H1 (cell line): ENCODE measurements around the gene BCL2L13. TPM values are rescaled to one million over a fixed set of nuclear protein-coding genes. Genes with fewer than 3 reads are reported as not detected.

ENCODE experiments used
- CTCF ChIA-PET: fragments of 300-600 bp; sonication (Branson Sonifier 250); formaldehyde crosslinking; loops from one replicate; lab custom pipeline; 2021; ENCODE audit not compliant: partially characterized antibody; lab: Charles Lee
- POLR2A ChIA-PET: fragments of 300-600 bp; sonication (Branson Sonifier 250); formaldehyde crosslinking; loops from one replicate; lab custom pipeline; 2021; ENCODE audit warnings: inconsistent platforms; ENCODE audit not compliant: partially characterized antibody; lab: Charles Lee
- DNase-seq, 2 experiments: peaks; one replicate each; pipeline versions ENCODE4 v3.0.0 to v3.0.0-alpha.2; 2010 to 2022; ENCODE audit warnings: low spot score in 2 of 2, low read depth in 1 of 2, mixed read lengths in 1 of 2
- FAIRE-seq: peaks from 2 replicates; lab custom pipeline; 2011; peaks lifted over from hg19 to GRCh38; lab: Jason Lieb, UNC
- H2AFZ ChIP-seq: 2 replicates; pipeline ENCODE4 v1.8.1; 2012; ENCODE audit warnings: low read length, inconsistent platforms
- H2AK5ac ChIP-seq: 2 replicates; pipeline ENCODE4 v1.6.1; 2013; ENCODE audit warnings: low read depth, low read length
- H2BK120ac ChIP-seq: replicated peaks from 2 replicates; pipeline ENCODE3; 2013; ENCODE audit warnings: low read depth, low read length, inconsistent platforms
- H2BK12ac ChIP-seq: 2 replicates; pipeline ENCODE4 v1.6.1; 2013; ENCODE audit warnings: low read depth, low read length
- H2BK15ac ChIP-seq: 2 replicates; pipeline ENCODE4 v1.6.1; 2013; ENCODE audit warnings: low read length
- H2BK20ac ChIP-seq: 2 replicates; pipeline ENCODE4 v1.6.1; 2013; ENCODE audit warnings: low read length
- H2BK5ac ChIP-seq: 2 replicates; pipeline ENCODE4 v1.6.1; 2013; ENCODE audit warnings: low read depth, low read length
- H3K14ac ChIP-seq: 2 replicates; pipeline ENCODE4 v1.6.1; 2013; ENCODE audit warnings: inconsistent platforms; ENCODE audit not compliant: insufficient read length
- H3K18ac ChIP-seq: 2 replicates; pipeline ENCODE4 v1.6.1; 2013; ENCODE audit warnings: low read length; ENCODE audit errors: extremely low read depth
- H3K23ac ChIP-seq: 2 replicates; pipeline ENCODE4 v1.6.1; 2013; ENCODE audit warnings: inconsistent platforms; ENCODE audit not compliant: insufficient read length
- H3K23me2 ChIP-seq: 2 replicates; pipeline ENCODE4 v1.6.1; 2013; ENCODE audit warnings: low read depth, low read length
- H3K27ac ChIP-seq: 2 replicates; pipeline ENCODE4 v1.6.1; 2011; ENCODE audit warnings: low read depth, low read length, inconsistent platforms
- H3K27me3 ChIP-seq, 4 experiments: replicated peaks in 1 of 4; 1 replicate in 1 of 4; 2 replicates in 3 of 4; pipeline versions ENCODE4 v1.6.1 to v1.8.1; 2011 to 2013; ENCODE audit warnings: low read length in 3 of 4, mild to moderate bottlenecking in 3 of 4, inconsistent platforms in 2 of 4, mixed read lengths in 2 of 4, moderate library complexity in 1 of 4; ENCODE audit not compliant: control insufficient read depth in 3 of 4, insufficient read depth in 3 of 4; ENCODE audit errors: extremely low read depth in 1 of 4
- H3K36me3 ChIP-seq, 4 experiments: 2 replicates each; pipeline versions ENCODE4 v1.6.1 to v1.8.1; 2011 to 2013; ENCODE audit warnings: mild to moderate bottlenecking in 4 of 4, low read length in 3 of 4, moderate library complexity in 2 of 4, control low read depth in 1 of 4, inconsistent platforms in 1 of 4; ENCODE audit not compliant: insufficient read depth in 4 of 4, control insufficient read depth in 2 of 4
- H3K4ac ChIP-seq: replicated peaks from 2 replicates; pipeline ENCODE3; 2013; ENCODE audit warnings: low read length, low read depth, mixed read lengths, inconsistent platforms; ENCODE audit not compliant: insufficient read length
- H3K4me1 ChIP-seq, 4 experiments: replicated peaks in 1 of 4; 1 replicate in 1 of 4; 2 replicates in 3 of 4; pipeline versions ENCODE4 v1.6.1 to v1.8.1; 2011 to 2013; ENCODE audit warnings: low read length in 3 of 4, inconsistent platforms in 2 of 4, mixed read lengths in 1 of 4; ENCODE audit not compliant: insufficient read depth in 4 of 4, control insufficient read depth in 3 of 4
- H3K4me2 ChIP-seq, 2 experiments: 2 replicates each; pipeline versions ENCODE4 v1.6.1 to v1.8.1; 2011 to 2013; ENCODE audit warnings: low read depth in 2 of 2, low read length in 2 of 2, control low read depth in 1 of 2, inconsistent platforms in 1 of 2, mild to moderate bottlenecking in 1 of 2; ENCODE audit not compliant: insufficient read depth in 1 of 2
- H3K4me3 ChIP-seq, 4 experiments: fragments of 200-600, 300-600 bp in 1 of 4; sonication (generic), shearing (Covaris generic), sonication (Bioruptor Twin) in 1 of 4; 2 replicates each; pipeline versions ENCODE4 v1.5.1 to v1.8.1; 2011 to 2016; ENCODE audit warnings: low read length in 4 of 4, low read depth in 3 of 4, control low read depth in 2 of 4, inconsistent platforms in 2 of 4, mild to moderate bottlenecking in 2 of 4, mixed read lengths in 1 of 4, moderate library complexity in 1 of 4; ENCODE audit not compliant: insufficient read depth in 2 of 4; ENCODE audit errors: extremely low read depth in 1 of 4
- H3K56ac ChIP-seq: replicated peaks from 2 replicates; pipeline ENCODE3; 2013; ENCODE audit warnings: low read depth, mild to moderate bottlenecking, mixed read lengths, low read length, inconsistent platforms; ENCODE audit not compliant: insufficient read length
- H3K79me1 ChIP-seq: 2 replicates; pipeline ENCODE4 v1.6.1; 2013; ENCODE audit warnings: low read depth, low read length, control low read depth
- H3K79me2 ChIP-seq, 2 experiments: 2 replicates each; pipeline versions ENCODE4 v1.6.1 to v1.8.1; 2012 to 2013; ENCODE audit warnings: low read length in 2 of 2, mild to moderate bottlenecking in 2 of 2, inconsistent platforms in 1 of 2; ENCODE audit not compliant: insufficient read depth in 2 of 2, control insufficient read depth in 1 of 2
- H3K9ac ChIP-seq, 4 experiments: replicated peaks in 1 of 4; 1 replicate in 1 of 4; 2 replicates in 3 of 4; pipeline versions ENCODE4 v1.6.1 to v1.8.1; 2011 to 2013; ENCODE audit warnings: low read depth in 3 of 4, low read length in 3 of 4, control low read depth in 2 of 4, mild to moderate bottlenecking in 2 of 4, moderate library complexity in 2 of 4, inconsistent platforms in 1 of 4; ENCODE audit errors: extremely low read depth in 1 of 4
- H3K9me3 ChIP-seq, 2 experiments: 2 replicates each; pipeline versions ENCODE4 v1.6.1 to v1.8.1; 2012 to 2013; ENCODE audit warnings: mild to moderate bottlenecking in 2 of 2, moderate library complexity in 2 of 2, control low read depth in 1 of 2, inconsistent platforms in 1 of 2, low read depth in 1 of 2, low read length in 1 of 2, mixed read lengths in 1 of 2; ENCODE audit not compliant: insufficient read depth in 2 of 2
- H4K20me1 ChIP-seq, 2 experiments: replicated peaks in 1 of 2; 2 replicates each; pipeline versions ENCODE3 to v1.8.1; 2011 to 2013; ENCODE audit warnings: inconsistent platforms in 2 of 2, low read length in 2 of 2, mild to moderate bottlenecking in 1 of 2; ENCODE audit not compliant: insufficient read depth in 2 of 2, control insufficient read depth in 1 of 2
- H4K5ac ChIP-seq: 2 replicates; pipeline ENCODE4 v1.6.1; 2013; ENCODE audit warnings: low read length, low read depth, mixed read lengths, inconsistent platforms; ENCODE audit not compliant: insufficient read length
- H4K8ac ChIP-seq: 2 replicates; pipeline ENCODE4 v1.8.0; 2013; ENCODE audit warnings: mild to moderate bottlenecking, moderate library complexity, low read length, inconsistent platforms; ENCODE audit not compliant: insufficient read depth; ENCODE audit errors: extremely low read depth
- H4K91ac ChIP-seq: replicated peaks from 2 replicates; pipeline ENCODE3; 2013; ENCODE audit warnings: low read length, mixed read lengths, inconsistent platforms; ENCODE audit not compliant: insufficient read length
- BRCA1 ChIP-seq: IDR thresholded peaks from 2 replicates; pipeline ENCODE4 v1.6.1; 2012; ENCODE audit warnings: low read depth, low read length, improper control_type of control experiment
- CREB1 ChIP-seq: IDR thresholded peaks from 2 replicates; pipeline ENCODE4 v1.6.1; 2012; ENCODE audit warnings: inconsistent platforms
- EP300 ChIP-seq, 2 experiments: IDR thresholded peaks; 1 replicate in 1 of 2; 2 replicates in 1 of 2; pipeline ENCODE4 v1.6.1; 2011 to 2012; ENCODE audit warnings: low read depth in 2 of 2, low read length in 2 of 2, mild to moderate bottlenecking in 2 of 2, borderline replicate concordance in 1 of 2, inconsistent platforms in 1 of 2, moderate library complexity in 1 of 2
- GABPA ChIP-seq: IDR thresholded peaks from 2 replicates; pipeline ENCODE4 v1.6.1; 2011; ENCODE audit warnings: mild to moderate bottlenecking, low read length, moderate library complexity, borderline replicate concordance; ENCODE audit not compliant: insufficient read depth
- RAD21 ChIP-seq, 2 experiments: IDR thresholded peaks in 1 of 2; conservative IDR thresholded peaks in 1 of 2; 2 replicates each; pipeline ENCODE4 v1.6.1; 2011; ENCODE audit warnings: low read depth in 2 of 2, low read length in 2 of 2, improper control_type of control experiment in 1 of 2, inconsistent platforms in 1 of 2, mild to moderate bottlenecking in 1 of 2, moderate library complexity in 1 of 2
- RXRA ChIP-seq: IDR thresholded peaks from 2 replicates; pipeline ENCODE4 v1.6.1; 2011; ENCODE audit warnings: low read depth, mild to moderate bottlenecking, low read length, moderate library complexity; ENCODE audit not compliant: insufficient read depth
- SRF ChIP-seq: IDR thresholded peaks from 2 replicates; pipeline ENCODE4 v1.6.1; 2011; ENCODE audit warnings: mild to moderate bottlenecking, low read depth, low read length, moderate library complexity
- WGBS, 2 experiments: shearing (Covaris generic) in 1 of 2; methylation state at CpG; one replicate each; pipeline versions ENCODE4 v1.1.6 to v1.1.7; 2013 to 2015; ENCODE audit warnings: low lambda C conversion rate in 2 of 2, mixed read lengths in 2 of 2, inconsistent platforms in 1 of 2, low coverage in 1 of 2, missing lambda C conversion rate in 1 of 2; ENCODE audit not compliant: insufficient replicate concordance in 2 of 2, insufficient coverage in 1 of 2, insufficient read length in 1 of 2; ENCODE audit errors: extremely low coverage in 1 of 2, missing lambda C conversion rate in 1 of 2; 5-methylcytosine and 5-hydroxymethylcytosine counted together
- polyA plus RNA-seq, 7 experiments: library from polyadenylated mRNA; depleted of rRNA in 3 of 7; stranded (reverse) in 5 of 7; unstranded in 2 of 7; fragments of >200 nt in 5 of 7; fragments of 200-250 nt in 2 of 7; gene quantifications; 1 replicate in 5 of 7; 2 replicates in 1 of 7; 4 replicates in 1 of 7; pipeline versions ENCODE4 v1.2.1 to v1.2.3, GENCODE V29; 2011 to 2013; ENCODE audit warnings: missing spikeins in 2 of 7, mixed read lengths in 2 of 7
- total RNA-seq: library from RNA; stranded (reverse); fragmentation: NEBNext Ultra II Directional; extraction: Animal tissue kit (Norgen Biotek cat#: 25700); gene quantifications from 2 replicates; pipeline ENCODE4 v1.2.1, GENCODE V29; 2021
- TF ChIP-seq, protein P1 (sequence below): IDR thresholded peaks from 2 replicates; pipeline ENCODE4 v1.6.1; 2011; ENCODE audit warnings: low read depth, mild to moderate bottlenecking, low read length; ENCODE audit not compliant: insufficient read depth

BCL2L13 gene
- total and polyA plus RNA-seq, 2 of the 8 experiments (the other 6 are each of a cell fraction or from before 2014, with no cell fraction given), result 20.7 to 35.0 TPM

DNA sequence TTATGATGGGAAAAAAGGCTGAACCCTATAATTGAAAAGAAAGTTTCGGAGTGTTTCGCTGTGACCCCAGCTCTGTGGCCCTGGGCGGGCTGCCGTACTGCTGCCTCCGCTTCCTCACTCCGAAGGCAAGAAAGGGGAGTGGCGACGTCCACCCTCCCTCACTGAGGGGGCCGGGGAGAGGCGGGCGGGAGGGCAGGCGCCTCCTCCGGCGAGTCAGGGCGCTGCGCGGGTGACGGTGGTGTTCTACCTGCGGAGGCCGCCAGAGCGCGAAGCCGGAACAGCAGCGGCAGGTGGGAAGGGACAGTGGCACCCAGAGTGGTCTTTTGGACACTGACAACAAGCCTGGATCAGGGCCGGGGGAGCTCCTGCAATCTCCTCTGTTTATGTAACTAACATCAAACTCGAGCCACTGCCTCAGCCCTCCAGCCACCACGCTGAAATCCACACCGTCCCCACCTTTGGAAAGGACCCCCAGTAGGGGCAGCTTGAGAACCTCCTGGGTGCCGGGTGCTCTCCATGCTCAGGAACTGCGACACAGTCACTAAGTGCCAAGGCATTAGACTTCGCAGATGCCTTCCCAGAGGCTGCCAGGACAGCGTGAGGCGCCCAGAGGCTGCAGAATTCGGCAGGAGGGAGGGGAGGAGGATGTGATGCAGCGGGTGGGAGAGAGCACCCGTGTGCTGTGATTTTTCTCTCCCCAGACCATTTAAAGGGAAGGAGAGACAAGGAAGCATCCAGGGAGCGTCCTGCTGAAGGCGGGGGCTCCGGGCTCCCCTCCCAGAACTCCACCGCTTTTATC is 110.2 kb downstream of the BCL2L13 start:
- no peak overlapping the region for H2AK5ac ChIP-seq
- no peak overlapping the region for H3K4me3 ChIP-seq
- H3K56ac ChIP-seq, result no peak overlapping the region
- H3K23me2 ChIP-seq, result peaks cover 2% of the 10 kb centered on the region; the same call in 1 of the 2 replicates
- H3K79me1 ChIP-seq, result peaks cover 8% of the 10 kb centered on the region; the same call in 1 of the 2 replicates
- peaks cover 2 to 3% of the 10 kb centered on the region in 2 experiments for H4K20me1 ChIP-seq
- POLR2A ChIA-PET, result interaction anchor here (0.7 to 2.0 kb wide), 2 partner anchors 25 to 109 kb away, joined by 4 to 5 read pairs; no protein-coding TSS in a partner anchor
- DNase-seq (peak; percentile 41 to 81), FAIRE-seq (no peak)
- H3K23ac ChIP-seq, result no peak overlapping the region
- H2BK5ac ChIP-seq, result no peak overlapping the region
- H3K36me3 ChIP-seq, result no peaks in the 10 kb centered on the region
- peaks cover 0 to 3% (median 0%) of the 10 kb centered on the region in 4 experiments; a peak in 3 of 7 replicates for H3K4me1 ChIP-seq
- no peak overlapping the region for H2BK120ac ChIP-seq
- no peak overlapping the region for H3K4me2 ChIP-seq
- H3K4ac ChIP-seq, result no peak overlapping the region
- WGBS, 2 experiments, result 55% methylated on average over 32 of the region's 40 CpGs; no CpG with 5 or more reads in 1 of the 2 experiments
- no peak overlapping the region for H2BK20ac ChIP-seq
- peaks cover 0 to 3% of the 10 kb centered on the region in 2 experiments; a peak in 2 of 4 replicates for H3K79me2 ChIP-seq
- H4K91ac ChIP-seq, result no peak overlapping the region
- no peak overlapping the region for H3K14ac ChIP-seq
- no peak overlapping the region for H3K18ac ChIP-seq
- no peak overlapping the region for H4K5ac ChIP-seq
- H3K9ac ChIP-seq, result no peak overlapping the region
- H2BK12ac ChIP-seq, result no peak overlapping the region
- H2BK15ac ChIP-seq, result no peak overlapping the region
- H4K8ac ChIP-seq, result peak overlapping the region; percentile 58; the same call in 1 of the 2 replicates
- no peaks in the 10 kb centered on the region for H3K27me3 ChIP-seq
- no peak overlapping the region for H2AFZ ChIP-seq
- CTCF ChIA-PET, result interaction anchor here (0.6 to 8.4 kb wide), 14 partner anchors 9 to 585 kb away, joined by 3 to 93 read pairs (median 4); no protein-coding TSS in a partner anchor
- no peaks in the 10 kb centered on the region for H3K9me3 ChIP-seq
- no peak overlapping the region for H3K27ac ChIP-seq
- TF ChIP-seq, protein P1, sequence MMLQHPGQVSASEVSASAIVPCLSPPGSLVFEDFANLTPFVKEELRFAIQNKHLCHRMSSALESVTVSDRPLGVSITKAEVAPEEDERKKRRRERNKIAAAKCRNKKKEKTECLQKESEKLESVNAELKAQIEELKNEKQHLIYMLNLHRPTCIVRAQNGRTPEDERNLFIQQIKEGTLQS, result no peak
- TF ChIP-seq SRF, result no peak
- peak; percentile 72 for TF ChIP-seq CREB1
- 0 out of 2 replicates have a peak, but pooled peaks have one; percentile 28 for TF ChIP-seq RXRA
- TF ChIP-seq EP300 (IDR thresholded peaks at IDR 0.05; ENCODE audit: borderline replicate concordance in 1 of 2, low read depth in 2 of 2, low read length in 2 of 2), result 0 out of 3 replicates have a peak, but pooled peaks of 1 of the 2 experiments have one; percentile 14
- TF ChIP-seq RAD21 (IDR thresholded peaks at IDR 0.05 in 1 of 2, conservative IDR thresholded peaks at IDR 0.05 in 1 of 2; ENCODE audit: low read depth in 2 of 2, low read length in 2 of 2), result peak; percentile 29 to 42
- TF ChIP-seq BRCA1, result no peak
- TF ChIP-seq GABPA, result peak; percentile 16; the same call in 1 of the 2 replicates
